Nephron (organoid): ENCODE data around the gene DPP3.

Experiments used
- H3K27ac Mint-ChIP-seq, 3 experiments: 2 replicates each; pipeline ENCODE4 v1.8.0; 2020; ENCODE audit warnings: mixed read lengths in 3 of 3, mild to moderate bottlenecking in 2 of 3, moderate library complexity in 1 of 3
- H3K27me3 Mint-ChIP-seq: 2 replicates; pipeline ENCODE4 v1.8.0; 2021; ENCODE audit warnings: low read depth, mild to moderate bottlenecking, moderate library complexity, mixed read lengths
- H3K36me3 Mint-ChIP-seq: 2 replicates; pipeline ENCODE4 v1.8.0; 2020; ENCODE audit warnings: low read depth, mixed read lengths
- H3K4me1 Mint-ChIP-seq: 2 replicates; pipeline ENCODE4 v1.8.0; 2020; ENCODE audit warnings: mixed read lengths
- H3K4me3 Mint-ChIP-seq, 3 experiments: 2 replicates each; pipeline ENCODE4 v1.8.0; 2020; ENCODE audit warnings: mild to moderate bottlenecking in 3 of 3, mixed read lengths in 3 of 3, moderate library complexity in 2 of 3
- H3K9me3 Mint-ChIP-seq: 2 replicates; pipeline ENCODE4 v1.8.0; 2020; ENCODE audit warnings: mixed read lengths
- TF ChIP-seq, protein P1 (sequence below), 3 experiments: fragments of 200-600 bp; sonication (generic); IDR thresholded peaks; one replicate each; pipeline ENCODE4 v1.5.0; 2021; ENCODE audit warnings: antibody characterized with exemption in 3 of 3; ENCODE audit not compliant: unreplicated experiment in 3 of 3

DPP3 gene

DNA sequence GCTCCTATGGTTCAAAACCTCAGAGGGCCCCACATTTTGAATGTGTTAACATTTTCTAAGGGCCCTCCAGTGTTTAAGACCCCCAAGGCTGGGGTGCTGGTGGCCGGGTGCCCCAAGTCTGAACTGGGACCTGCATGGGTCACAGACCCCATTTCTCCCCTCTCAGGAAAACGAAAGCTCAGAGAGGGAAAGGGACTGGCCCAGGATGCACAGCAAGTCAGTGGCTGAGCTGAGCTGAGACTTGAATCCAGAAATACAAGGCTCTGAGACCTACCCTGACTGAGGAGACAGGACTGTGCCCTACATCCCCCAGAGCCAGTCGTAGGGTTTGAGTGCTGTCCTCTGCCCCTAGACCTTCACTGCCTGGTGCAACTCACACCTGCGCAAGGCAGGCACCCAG lies 70.7 kb downstream of the DPP3 start:
- Mint-ChIP-seq H3K4me1 (peaks cover 27% of the 10 kb centered on the region), H3K27ac (no peak overlapping the region), H3K36me3 (no peaks in the 10 kb centered on the region), H3K4me3 (no peak overlapping the region), H3K9me3 (no peaks in the 10 kb centered on the region), H3K27me3 (peaks cover 4% of the 10 kb centered on the region)
- TF ChIP-seq, protein P1, sequence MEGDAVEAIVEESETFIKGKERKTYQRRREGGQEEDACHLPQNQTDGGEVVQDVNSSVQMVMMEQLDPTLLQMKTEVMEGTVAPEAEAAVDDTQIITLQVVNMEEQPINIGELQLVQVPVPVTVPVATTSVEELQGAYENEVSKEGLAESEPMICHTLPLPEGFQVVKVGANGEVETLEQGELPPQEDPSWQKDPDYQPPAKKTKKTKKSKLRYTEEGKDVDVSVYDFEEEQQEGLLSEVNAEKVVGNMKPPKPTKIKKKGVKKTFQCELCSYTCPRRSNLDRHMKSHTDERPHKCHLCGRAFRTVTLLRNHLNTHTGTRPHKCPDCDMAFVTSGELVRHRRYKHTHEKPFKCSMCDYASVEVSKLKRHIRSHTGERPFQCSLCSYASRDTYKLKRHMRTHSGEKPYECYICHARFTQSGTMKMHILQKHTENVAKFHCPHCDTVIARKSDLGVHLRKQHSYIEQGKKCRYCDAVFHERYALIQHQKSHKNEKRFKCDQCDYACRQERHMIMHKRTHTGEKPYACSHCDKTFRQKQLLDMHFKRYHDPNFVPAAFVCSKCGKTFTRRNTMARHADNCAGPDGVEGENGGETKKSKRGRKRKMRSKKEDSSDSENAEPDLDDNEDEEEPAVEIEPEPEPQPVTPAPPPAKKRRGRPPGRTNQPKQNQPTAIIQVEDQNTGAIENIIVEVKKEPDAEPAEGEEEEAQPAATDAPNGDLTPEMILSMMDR (IDR thresholded peaks at IDR 0.05; ENCODE audit: unreplicated experiment in 3 of 3) = no peak

DNA sequence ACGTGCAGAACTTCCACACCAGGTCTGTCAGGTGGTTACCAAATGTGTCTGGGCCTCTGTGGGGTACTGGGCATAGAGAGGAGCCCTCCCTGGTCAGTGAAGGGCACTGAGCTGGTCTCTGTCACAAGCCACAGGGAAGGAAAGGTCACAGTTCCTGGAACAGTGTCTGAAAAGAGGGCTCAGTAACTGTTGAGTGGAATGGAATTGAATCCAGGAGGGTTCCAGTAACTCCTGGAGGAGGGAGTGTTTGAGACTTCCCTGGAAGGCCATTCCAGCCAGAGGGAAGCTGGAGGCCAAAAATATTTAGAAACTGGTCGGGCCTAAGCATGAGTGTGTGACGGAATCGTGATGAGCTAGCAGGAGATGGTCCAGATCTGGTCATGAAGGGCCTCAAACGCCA lies 74.4 kb downstream of the DPP3 start:
- H3K9me3 Mint-ChIP-seq = no peaks in the 10 kb centered on the region
- no peak overlapping the region for H3K27ac Mint-ChIP-seq
- H3K36me3 Mint-ChIP-seq = no peaks in the 10 kb centered on the region
- H3K27me3 Mint-ChIP-seq = no peaks in the 10 kb centered on the region
- H3K4me3 Mint-ChIP-seq = no peak overlapping the region
- TF ChIP-seq, protein P1 (IDR thresholded peaks at IDR 0.05; ENCODE audit: unreplicated experiment in 3 of 3) = no peak
- no peaks in the 10 kb centered on the region for H3K4me1 Mint-ChIP-seq

GRCh38 chr11:66555416-66555815 lies 75.2 kb downstream of the DPP3 start:
- Mint-ChIP-seq H3K36me3 (no peaks in the 10 kb centered on the region), H3K27me3 (no peaks in the 10 kb centered on the region), H3K27ac (no peak overlapping the region), H3K9me3 (no peaks in the 10 kb centered on the region), H3K4me1 (no peaks in the 10 kb centered on the region), H3K4me3 (no peak overlapping the region)
- TF ChIP-seq, protein P1 (IDR thresholded peaks at IDR 0.05; ENCODE audit: unreplicated experiment in 3 of 3) = no peak

DNA sequence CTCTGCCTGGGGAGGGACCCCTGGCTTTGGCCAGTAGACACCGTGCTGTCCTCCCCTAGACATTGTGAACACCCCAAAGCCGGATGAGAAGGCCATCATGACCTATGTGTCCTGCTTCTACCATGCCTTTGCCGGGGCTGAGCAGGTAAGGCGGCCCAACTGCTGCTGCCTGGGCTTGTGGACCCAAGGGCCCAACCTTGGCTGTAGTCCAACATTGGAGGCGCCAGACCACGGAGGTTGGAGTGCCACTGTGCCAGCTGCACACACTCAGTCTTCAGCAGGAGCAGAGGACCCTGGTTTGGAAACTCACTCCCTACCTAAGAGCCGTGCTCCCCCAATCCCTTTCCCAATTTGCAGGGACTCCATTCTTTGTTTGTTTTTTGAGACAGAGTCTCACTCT lies 75.9 kb downstream of the DPP3 start:
- Mint-ChIP-seq H3K27ac (no peak overlapping the region), H3K9me3 (no peaks in the 10 kb centered on the region), H3K4me3 (no peak overlapping the region), H3K36me3 (no peaks in the 10 kb centered on the region), H3K4me1 (no peaks in the 10 kb centered on the region), H3K27me3 (no peaks in the 10 kb centered on the region)
- TF ChIP-seq, protein P1 (IDR thresholded peaks at IDR 0.05; ENCODE audit: unreplicated experiment in 3 of 3) = no peak

- Mint-ChIP-seq H3K4me3 (no peak overlapping the region), H3K9me3 (no peaks in the 10 kb centered on the region), H3K27ac (no peak overlapping the region), H3K4me1 (no peaks in the 10 kb centered on the region), H3K36me3 (no peaks in the 10 kb centered on the region), H3K27me3 (no peaks in the 10 kb centered on the region)
- TF ChIP-seq, protein P1 (IDR thresholded peaks at IDR 0.05; ENCODE audit: unreplicated experiment in 3 of 3) = no peak
Measured at GRCh38 chr11:66557733-66558326, 77.6 kb downstream of the DPP3 start.
